Mesenchymal stem cell (in vitro differentiated cells and primary cell): ENCODE data around the gene SUPT3H.

Experiments
- DNase-seq: peaks from one replicate; pipeline ENCODE4 v3.0.0-alpha.2; 2013
- H2AFZ ChIP-seq: one replicate; pipeline ENCODE4 v1.6.1; 2013; ENCODE audit warnings: low read depth, mild to moderate bottlenecking, control low read depth, inconsistent platforms, low read length, moderate library complexity
- H2AK5ac ChIP-seq: 2 replicates; pipeline ENCODE4 v1.6.1; 2013; ENCODE audit warnings: low read length, moderate library complexity, mild to moderate bottlenecking, inconsistent platforms; ENCODE audit not compliant: severe bottlenecking
- H2BK120ac ChIP-seq: one replicate; pipeline ENCODE4 v1.6.1; 2013; ENCODE audit warnings: low read depth, mild to moderate bottlenecking, inconsistent platforms, low read length, moderate library complexity
- H2BK12ac ChIP-seq, 2 experiments: one replicate each; pipeline ENCODE4 v1.6.1; 2013; ENCODE audit warnings: inconsistent platforms in 2 of 2, low read length in 2 of 2, mild to moderate bottlenecking in 2 of 2, moderate library complexity in 2 of 2, control low read depth in 1 of 2
- H2BK15ac ChIP-seq: one replicate; pipeline ENCODE4 v1.6.1; 2013; ENCODE audit warnings: mild to moderate bottlenecking, low read depth, inconsistent platforms; ENCODE audit not compliant: poor library complexity, severe bottlenecking
- H2BK5ac ChIP-seq: 2 replicates; pipeline ENCODE4 v1.6.1; 2013; ENCODE audit warnings: low read depth, mild to moderate bottlenecking, low read length, control low read depth, inconsistent platforms; ENCODE audit not compliant: poor library complexity, severe bottlenecking
- H3K14ac ChIP-seq, 2 experiments: one replicate each; pipeline ENCODE4 v1.6.1; 2013; ENCODE audit warnings: inconsistent platforms in 2 of 2, low read length in 2 of 2, control low read depth in 1 of 2, mild to moderate bottlenecking in 1 of 2, moderate library complexity in 1 of 2
- H3K18ac ChIP-seq, 2 experiments: one replicate each; pipeline ENCODE4 v1.6.1; 2013; ENCODE audit warnings: inconsistent platforms in 2 of 2, low read length in 2 of 2, control low read depth in 1 of 2, low read depth in 1 of 2, mild to moderate bottlenecking in 1 of 2
- H3K23ac ChIP-seq, 2 experiments: one replicate each; pipeline ENCODE4 v1.6.1; 2013; ENCODE audit warnings: inconsistent platforms in 2 of 2, low read length in 2 of 2, mild to moderate bottlenecking in 2 of 2, moderate library complexity in 2 of 2, control low read depth in 1 of 2
- H3K27ac ChIP-seq: 2 replicates; pipeline ENCODE4 v1.5.1; 2013; ENCODE audit warnings: mild to moderate bottlenecking, moderate library complexity, low read length, control low read depth, inconsistent platforms; ENCODE audit not compliant: poor library complexity, severe bottlenecking
- H3K27me3 ChIP-seq, 2 experiments: 2 replicates each; pipeline versions ENCODE4 v1.6.1 to v1.7.0; 2013; ENCODE audit warnings: low read length in 2 of 2, mild to moderate bottlenecking in 2 of 2, moderate library complexity in 2 of 2, control low read depth in 1 of 2, inconsistent platforms in 1 of 2; ENCODE audit not compliant: control insufficient read depth in 1 of 2, insufficient read depth in 1 of 2
- H3K36me3 ChIP-seq, 2 experiments: 2 replicates each; pipeline versions ENCODE4 v1.6.1 to v1.7.0; 2013; ENCODE audit warnings: low read length in 2 of 2, control low read depth in 1 of 2, inconsistent platforms in 1 of 2, low read depth in 1 of 2, mild to moderate bottlenecking in 1 of 2; ENCODE audit not compliant: insufficient read depth in 2 of 2, control insufficient read depth in 1 of 2
- H3K4ac ChIP-seq, 2 experiments: one replicate each; pipeline ENCODE4 v1.6.1; 2013; ENCODE audit warnings: inconsistent platforms in 2 of 2, low read length in 2 of 2, mild to moderate bottlenecking in 2 of 2, moderate library complexity in 2 of 2, control low read depth in 1 of 2, low read depth in 1 of 2
- H3K4me1 ChIP-seq: 2 replicates; pipeline ENCODE4 v1.6.1; 2013; ENCODE audit warnings: low read depth, low read length, control low read depth; ENCODE audit not compliant: control insufficient read depth, insufficient read depth
- H3K4me2 ChIP-seq: 2 replicates; pipeline ENCODE4 v1.6.1; 2013; ENCODE audit warnings: low read length, mild to moderate bottlenecking, inconsistent platforms; ENCODE audit not compliant: poor library complexity, severe bottlenecking
- H3K4me3 ChIP-seq, 2 experiments: 2 replicates each; pipeline versions ENCODE4 v1.5.1 to v1.7.0; 2013; ENCODE audit warnings: low read length in 2 of 2, mild to moderate bottlenecking in 2 of 2, control low read depth in 1 of 2, low read depth in 1 of 2; ENCODE audit not compliant: insufficient read depth in 1 of 2
- H3K79me1 ChIP-seq: replicated peaks from 2 replicates; pipeline ENCODE4 v1.6.1; 2013; ENCODE audit warnings: mild to moderate bottlenecking, control low read depth, low read length, inconsistent platforms; ENCODE audit not compliant: poor library complexity, severe bottlenecking
- H3K9ac ChIP-seq: 2 replicates; pipeline ENCODE4 v1.7.0; 2013; ENCODE audit warnings: mild to moderate bottlenecking, low read length, moderate library complexity
- H3K9me3 ChIP-seq: 2 replicates; pipeline ENCODE4 v1.7.0; 2013; ENCODE audit warnings: mild to moderate bottlenecking, low read length; ENCODE audit not compliant: control insufficient read depth
- H4K8ac ChIP-seq: one replicate; pipeline ENCODE4 v1.6.1; 2013; ENCODE audit warnings: inconsistent platforms, mild to moderate bottlenecking, low read length, moderate library complexity
- H4K91ac ChIP-seq: one replicate; pipeline ENCODE4 v1.6.1; 2013; ENCODE audit warnings: mild to moderate bottlenecking, low read length, inconsistent platforms
- WGBS: methylation state at CpG from one replicate; pipeline ENCODE4 v1.1.7; 2013; ENCODE audit warnings: mixed read lengths; 5-methylcytosine and 5-hydroxymethylcytosine counted together

Gene SUPT3H

GRCh38 chr6:44842616-44843015, 535.1 kb downstream of the SUPT3H start:
- Histone ChIP-seq H3K9me3 (no peaks in the 10 kb centered on the region), H4K91ac (no peak overlapping the region), H3K4me2 (no peak overlapping the region), H3K9ac (no peak overlapping the region), H4K8ac (no peak overlapping the region), H3K4ac (no peak overlapping the region), H2BK5ac (no peak overlapping the region), H3K36me3 (no peaks in the 10 kb centered on the region), H3K18ac (no peak overlapping the region), H3K4me3 (no peak overlapping the region), H2BK120ac (no peak overlapping the region), H2AFZ (no peak overlapping the region), H3K27me3 (no peaks in the 10 kb centered on the region), H3K27ac (no peak overlapping the region), H2AK5ac (no peak overlapping the region), H3K4me1 (no peaks in the 10 kb centered on the region), H2BK15ac (no peak overlapping the region), H3K79me1 (no peaks in the 10 kb centered on the region), H3K23ac (no peak overlapping the region), H2BK12ac (no peak overlapping the region), H3K14ac (no peak overlapping the region)
- WGBS = 96% methylated on average over 2 of the region's 3 CpGs
- DNase-seq = no peak

GRCh38 chr6:44841829-44842228, 535.9 kb downstream of the SUPT3H start:
- WGBS = 94% methylated on average over 1 of the region's 1 CpG

GRCh38 chr6:44837741-44838140, 540.0 kb downstream of the SUPT3H start:
- no peaks in the 10 kb centered on the region for H3K79me1 ChIP-seq
- no peak overlapping the region for H3K4me3 ChIP-seq
- H3K4me2 ChIP-seq = no peak overlapping the region
- no peak overlapping the region for H2BK15ac ChIP-seq
- H3K9me3 ChIP-seq = no peaks in the 10 kb centered on the region
- H4K91ac ChIP-seq = no peak overlapping the region
- 100% methylated on average over 1 of the region's 1 CpG for WGBS
- no peak overlapping the region for H3K4ac ChIP-seq
- DNase-seq = no peak
- no peak overlapping the region for H3K9ac ChIP-seq
- H2BK5ac ChIP-seq = no peak overlapping the region
- no peak overlapping the region for H2AFZ ChIP-seq
- H3K27me3 ChIP-seq = no peaks in the 10 kb centered on the region
- H4K8ac ChIP-seq = no peak overlapping the region
- H3K4me1 ChIP-seq = no peaks in the 10 kb centered on the region
- no peak overlapping the region for H2AK5ac ChIP-seq
- H3K23ac ChIP-seq = no peak overlapping the region
- H3K14ac ChIP-seq = no peak overlapping the region
- no peaks in the 10 kb centered on the region for H3K36me3 ChIP-seq
- no peak overlapping the region for H3K27ac ChIP-seq
- no peak overlapping the region for H3K18ac ChIP-seq
- no peak overlapping the region for H2BK12ac ChIP-seq
- H2BK120ac ChIP-seq = no peak overlapping the region

More at GRCh38 chr6:44841829-44842228, 535.9 kb downstream of the SUPT3H start:
- no peak overlapping the region for H3K4me2 ChIP-seq
- no peaks in the 10 kb centered on the region for H3K4me1 ChIP-seq
- no peak overlapping the region for H4K8ac ChIP-seq
- H3K9me3 ChIP-seq = no peaks in the 10 kb centered on the region
- H2AK5ac ChIP-seq = no peak overlapping the region
- no peak overlapping the region for H3K23ac ChIP-seq
- H3K27me3 ChIP-seq = no peaks in the 10 kb centered on the region
- no peak overlapping the region for H2BK120ac ChIP-seq
- H3K27ac ChIP-seq = no peak overlapping the region
- H3K4me3 ChIP-seq = no peak overlapping the region
- no peak overlapping the region for H2AFZ ChIP-seq
- H2BK15ac ChIP-seq = no peak overlapping the region
- H3K18ac ChIP-seq = no peak overlapping the region
- DNase-seq = no peak
- H3K14ac ChIP-seq = no peak overlapping the region
- H3K4ac ChIP-seq = no peak overlapping the region
- H2BK5ac ChIP-seq = no peak overlapping the region
- H3K36me3 ChIP-seq = no peaks in the 10 kb centered on the region
- H3K9ac ChIP-seq = no peak overlapping the region
- H4K91ac ChIP-seq = no peak overlapping the region
- H3K79me1 ChIP-seq = no peaks in the 10 kb centered on the region
- no peak overlapping the region for H2BK12ac ChIP-seq

GRCh38 chr6:44837255-44837654, 540.5 kb downstream of the SUPT3H start:
- H2AK5ac ChIP-seq = no peak overlapping the region
- DNase-seq = no peak
- H4K91ac ChIP-seq = no peak overlapping the region
- H2BK5ac ChIP-seq = no peak overlapping the region
- no peak overlapping the region for H3K4me2 ChIP-seq
- no peaks in the 10 kb centered on the region for H3K4me1 ChIP-seq
- H3K79me1 ChIP-seq = no peaks in the 10 kb centered on the region
- no peak overlapping the region for H3K23ac ChIP-seq
- no peak overlapping the region for H2BK120ac ChIP-seq
- no peak overlapping the region for H3K14ac ChIP-seq
- no peaks in the 10 kb centered on the region for H3K27me3 ChIP-seq
- H2BK12ac ChIP-seq = no peak overlapping the region
- no peak overlapping the region for H3K4ac ChIP-seq
- no peak overlapping the region for H3K4me3 ChIP-seq
- H3K18ac ChIP-seq = no peak overlapping the region
- no peak overlapping the region for H3K27ac ChIP-seq
- H3K9ac ChIP-seq = no peak overlapping the region
- H3K36me3 ChIP-seq = no peaks in the 10 kb centered on the region
- H4K8ac ChIP-seq = no peak overlapping the region
- no peak overlapping the region for H2BK15ac ChIP-seq
- no peaks in the 10 kb centered on the region for H3K9me3 ChIP-seq
- no peak overlapping the region for H2AFZ ChIP-seq
